CD4-positive, alpha-beta T cell (primary cell): ENCODE results near the gene FAM180A. TPM values are rescaled to one million over a fixed set of nuclear protein-coding genes. Genes with fewer than 3 reads are reported as not detected.

Experiments
- ATAC-seq: fragments of 200-7000 bp; cut with Tn5 transposase; one replicate; pipeline ENCODE4 v1.10.0; 2022; ENCODE audit warnings: mild to moderate bottlenecking; ENCODE audit not compliant: poor library complexity
- CTCF ChIA-PET: fragments of 350-600 bp; sonication (Branson Sonifier 250); formaldehyde crosslinking; loops from one replicate; lab custom pipeline; 2021; ENCODE audit warnings: antibody characterized with exemption, inconsistent platforms; lab: Charles Lee
- POLR2A ChIA-PET: fragments of 350-600 bp; sonication (Branson Sonifier 250); formaldehyde crosslinking; loops from one replicate; lab custom pipeline; 2021; ENCODE audit warnings: antibody characterized with exemption, inconsistent platforms; lab: Charles Lee
- DNase-seq, 14 experiments: peaks; one replicate each; pipeline ENCODE4 v3.0.0-alpha.2; 2013 to 2020; ENCODE audit warnings: mixed read lengths in 2 of 14
- H3K27ac ChIP-seq, 2 donors: one replicate each; pipeline versions ENCODE4 v1.5.1 to v1.7.0; 2013; ENCODE audit warnings: low read length in 2 of 2, low read depth in 1 of 2, mild to moderate bottlenecking in 1 of 2
- H3K27me3 ChIP-seq, 2 experiments: 1 replicate in 1 of 2; 2 replicates in 1 of 2; pipeline versions ENCODE4 v1.6.1 to v1.7.0; 2013; ENCODE audit warnings: low read length in 2 of 2, control low read depth in 1 of 2, mild to moderate bottlenecking in 1 of 2, moderate library complexity in 1 of 2; ENCODE audit not compliant: insufficient read depth in 2 of 2, control insufficient read depth in 1 of 2
- H3K36me3 ChIP-seq: one replicate; pipeline ENCODE4 v1.6.1; 2013; ENCODE audit warnings: low read length, control low read depth; ENCODE audit not compliant: insufficient read depth
- H3K4me1 ChIP-seq: one replicate; pipeline ENCODE4 v1.6.1; 2013; ENCODE audit warnings: low read length, control low read depth; ENCODE audit not compliant: insufficient read depth
- H3K4me3 ChIP-seq: one replicate; pipeline ENCODE4 v1.5.1; 2013; ENCODE audit warnings: mild to moderate bottlenecking, low read length, moderate library complexity
- H3K9me3 ChIP-seq, 2 experiments: 1 replicate in 1 of 2; 2 replicates in 1 of 2; pipeline versions ENCODE4 v1.6.1 to v1.7.0; 2013; ENCODE audit warnings: low read length in 2 of 2, mild to moderate bottlenecking in 2 of 2, control low read depth in 1 of 2, moderate library complexity in 1 of 2; ENCODE audit not compliant: control insufficient read depth in 1 of 2, insufficient read depth in 1 of 2
- H3K27ac Mint-ChIP-seq: one replicate; pipeline ENCODE4 v1.8.0; 2020; ENCODE audit warnings: mixed read lengths
- H3K27me3 Mint-ChIP-seq: one replicate; pipeline ENCODE4 v1.8.0; 2021; ENCODE audit warnings: mixed read lengths
- H3K36me3 Mint-ChIP-seq: one replicate; pipeline ENCODE4 v1.8.0; 2021; ENCODE audit warnings: low read depth, mixed read lengths
- H3K4me1 Mint-ChIP-seq: one replicate; pipeline ENCODE4 v1.8.0; 2021; ENCODE audit warnings: low read depth, mixed read lengths
- H3K4me3 Mint-ChIP-seq: one replicate; pipeline ENCODE4 v1.8.0; 2020; ENCODE audit warnings: mild to moderate bottlenecking, mixed read lengths
- H3K9me3 Mint-ChIP-seq: one replicate; pipeline ENCODE4 v1.8.0; 2020; ENCODE audit warnings: mixed read lengths
- intact Hi-C, 2 experiments: fragments of 100-400 bp; cut with DNase I in 1 of 2; cut with micrococcal nuclease in 1 of 2; formaldehyde crosslinking; loops; one replicate each; pipeline versions ENCODE4 v1.15.1 to v1.9.0; 2023 to 2025; cut with DNase I, micrococcal nuclease
- total RNA-seq, 174 experiments: library from RNA in 2 of 174; stranded (reverse) in 2 of 174; gene quantifications; one replicate each; pipeline ENCODE4 v1.2.3 and lab custom pipeline; 2021 to 2026
- TF ChIP-seq, protein P1 (sequence below): fragments of 200-600 bp; IDR thresholded peaks from one replicate; pipeline ENCODE4 v1.8.0; 2022; ENCODE audit warnings: antibody characterized with exemption, mild to moderate bottlenecking

The FAM180A gene
- total RNA-seq, 2 experiments from 2014 or later = not detected

DNA sequence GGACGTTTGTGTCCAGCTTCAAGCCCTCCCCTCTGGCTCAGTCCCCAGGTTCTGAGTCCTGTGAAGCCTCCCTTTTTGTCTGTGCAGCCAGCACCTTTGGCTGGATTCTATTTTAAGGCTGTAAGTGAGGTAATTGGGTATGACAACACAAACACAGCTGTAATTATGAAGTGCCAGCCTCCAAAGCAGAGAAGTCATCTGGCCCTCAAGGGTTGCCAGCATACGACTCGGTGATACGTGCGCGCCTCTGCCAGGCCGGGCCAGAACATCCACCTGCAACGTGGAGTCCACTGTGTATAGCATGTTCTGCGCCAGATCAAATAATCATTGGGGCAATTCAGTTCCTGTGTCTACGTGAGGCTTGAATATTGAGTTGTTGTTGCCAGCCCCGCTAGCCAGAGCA is 6.7 kb upstream of the FAM180A start:
- Mint-ChIP-seq H3K27ac (no peak overlapping the region), H3K4me1 (no peaks in the 10 kb centered on the region), H3K36me3 (no peaks in the 10 kb centered on the region), H3K4me3 (no peak overlapping the region), H3K27me3 (peaks cover 60% of the 10 kb centered on the region), H3K9me3 (no peaks in the 10 kb centered on the region)
- CTCF ChIA-PET = no interaction called here
- intact Hi-C loops = no loop called here
- TF ChIP-seq, protein P1, sequence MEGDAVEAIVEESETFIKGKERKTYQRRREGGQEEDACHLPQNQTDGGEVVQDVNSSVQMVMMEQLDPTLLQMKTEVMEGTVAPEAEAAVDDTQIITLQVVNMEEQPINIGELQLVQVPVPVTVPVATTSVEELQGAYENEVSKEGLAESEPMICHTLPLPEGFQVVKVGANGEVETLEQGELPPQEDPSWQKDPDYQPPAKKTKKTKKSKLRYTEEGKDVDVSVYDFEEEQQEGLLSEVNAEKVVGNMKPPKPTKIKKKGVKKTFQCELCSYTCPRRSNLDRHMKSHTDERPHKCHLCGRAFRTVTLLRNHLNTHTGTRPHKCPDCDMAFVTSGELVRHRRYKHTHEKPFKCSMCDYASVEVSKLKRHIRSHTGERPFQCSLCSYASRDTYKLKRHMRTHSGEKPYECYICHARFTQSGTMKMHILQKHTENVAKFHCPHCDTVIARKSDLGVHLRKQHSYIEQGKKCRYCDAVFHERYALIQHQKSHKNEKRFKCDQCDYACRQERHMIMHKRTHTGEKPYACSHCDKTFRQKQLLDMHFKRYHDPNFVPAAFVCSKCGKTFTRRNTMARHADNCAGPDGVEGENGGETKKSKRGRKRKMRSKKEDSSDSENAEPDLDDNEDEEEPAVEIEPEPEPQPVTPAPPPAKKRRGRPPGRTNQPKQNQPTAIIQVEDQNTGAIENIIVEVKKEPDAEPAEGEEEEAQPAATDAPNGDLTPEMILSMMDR = no peak
- Histone ChIP-seq H3K4me1 (no peaks in the 10 kb centered on the region), H3K27ac (no peak overlapping the region), H3K9me3 (no peaks in the 10 kb centered on the region), H3K4me3 (no peak overlapping the region), H3K27me3 (peaks cover 4 to 14% of the 10 kb centered on the region in 2 experiments), H3K36me3 (no peaks in the 10 kb centered on the region)
- no peak for DNase-seq
- ATAC-seq = no peak
- POLR2A ChIA-PET = no interaction called here

DNA sequence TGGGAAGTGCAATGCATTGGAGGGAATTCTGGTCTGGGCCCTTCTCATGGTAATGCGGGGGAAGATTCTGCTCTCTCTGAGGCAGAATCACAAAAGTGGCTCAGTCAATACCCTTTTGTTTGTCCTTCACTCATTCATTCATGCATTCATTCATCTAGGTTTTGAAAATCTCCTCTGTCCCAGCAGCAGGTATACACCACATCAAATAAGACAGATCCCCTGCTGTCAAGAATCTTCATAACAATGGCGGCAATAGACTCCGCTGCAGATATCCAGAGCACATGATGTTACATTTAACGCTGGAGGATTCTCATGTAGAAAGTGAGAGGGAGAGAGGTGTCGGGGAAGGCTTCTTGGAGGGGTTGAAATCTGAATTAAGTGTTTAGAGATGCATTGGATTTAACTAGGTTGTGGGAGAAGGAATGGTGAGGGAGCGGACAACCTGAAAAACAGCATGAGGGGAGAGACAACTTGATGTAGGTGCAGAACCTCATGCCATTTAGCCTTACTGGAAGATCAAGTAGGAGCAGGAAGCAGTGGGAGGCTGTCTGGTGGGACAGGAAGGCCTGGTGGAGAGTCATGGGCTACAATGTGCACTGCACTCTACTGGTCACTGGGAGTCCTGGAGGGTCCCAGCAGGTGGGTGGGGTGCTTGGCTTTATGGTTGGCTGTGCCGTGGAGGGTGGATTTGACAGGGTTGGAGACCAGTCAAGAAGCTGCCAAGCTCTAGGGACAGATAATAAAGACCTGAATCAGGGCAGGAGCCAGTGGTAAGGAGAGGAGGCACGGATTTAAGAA is 5.2 kb upstream of the FAM180A start:
- Histone ChIP-seq H3K4me3 (no peak overlapping the region), H3K4me1 (no peaks in the 10 kb centered on the region), H3K36me3 (no peaks in the 10 kb centered on the region), H3K27ac (no peak overlapping the region), H3K9me3 (no peaks in the 10 kb centered on the region), H3K27me3 (peaks cover 4 to 10% of the 10 kb centered on the region in 2 experiments)
- TF ChIP-seq, protein P1 = no peak
- Mint-ChIP-seq H3K27me3 (peaks cover 52% of the 10 kb centered on the region), H3K36me3 (no peaks in the 10 kb centered on the region), H3K4me3 (no peak overlapping the region), H3K4me1 (no peaks in the 10 kb centered on the region), H3K9me3 (no peaks in the 10 kb centered on the region), H3K27ac (no peak overlapping the region)
- ATAC-seq (no peak), DNase-seq (no peak)
- ChIA-PET POLR2A (no interaction called here), CTCF (no interaction called here)
- intact Hi-C loops = no loop called here

DNA sequence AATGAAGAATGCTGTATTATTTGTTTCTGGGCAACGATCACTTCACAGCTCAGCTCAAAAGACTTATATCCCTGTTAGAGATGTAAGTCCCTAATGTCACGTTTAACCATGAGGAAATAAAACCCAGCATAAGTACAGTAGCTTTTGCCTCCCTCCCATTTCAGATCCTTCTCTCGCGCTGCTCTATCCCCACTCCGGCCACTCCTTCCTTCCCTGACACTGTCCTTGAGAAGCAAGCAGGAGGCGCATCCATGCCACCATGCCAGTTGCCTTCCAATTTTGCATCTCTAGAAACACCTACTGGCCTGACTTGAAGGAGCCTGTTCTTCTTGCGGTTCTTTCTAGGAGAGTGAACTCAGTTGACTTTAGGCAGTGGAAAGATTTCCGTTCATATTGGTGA is 1.2 kb downstream of the FAM180A start:
- ChIA-PET CTCF (no interaction called here), POLR2A (no interaction called here)
- no peak overlapping the region for H3K4me3 Mint-ChIP-seq
- no peaks in the 10 kb centered on the region for H3K9me3 Mint-ChIP-seq
- intact Hi-C loops = no loop called here
- H3K27me3 Mint-ChIP-seq = peaks cover 19% of the 10 kb centered on the region
- peaks cover 0 to 4% of the 10 kb centered on the region in 2 experiments for H3K27me3 ChIP-seq
- TF ChIP-seq, protein P1 = no peak
- H3K4me1 Mint-ChIP-seq = no peaks in the 10 kb centered on the region
- H3K27ac ChIP-seq = no peak overlapping the region
- no peak for ATAC-seq
- H3K9me3 ChIP-seq = no peaks in the 10 kb centered on the region
- no peak for DNase-seq
- no peaks in the 10 kb centered on the region for H3K36me3 ChIP-seq
- H3K27ac Mint-ChIP-seq = no peak overlapping the region
- H3K36me3 Mint-ChIP-seq = no peaks in the 10 kb centered on the region
- no peaks in the 10 kb centered on the region for H3K4me1 ChIP-seq
- H3K4me3 ChIP-seq = no peak overlapping the region
